ENCODE measurements around the gene HS6ST3. TPM values are rescaled to one million over a fixed set of nuclear protein-coding genes. Genes with fewer than 3 reads are reported as not detected.

The HS6ST3 gene
- total RNA-seq, 4 donors from 2014 or later: 0.08 to 0.47 (median 0.41) TPM

GRCh38 chr13:96661612-96662011 lies 571.7 kb downstream of the HS6ST3 start:
- Histone ChIP-seq H3K9me3 (peaks cover 10% of the 10 kb centered on the region), H3K36me3 (no peaks in the 10 kb centered on the region), H3K27me3 (no peaks in the 10 kb centered on the region), H3K4me1 (no peaks in the 10 kb centered on the region), H3K27ac (no peak overlapping the region), H3K4me3 (no peak overlapping the region)
- no peak for DNase-seq (ENCODE audit: low spot score in 2 of 2)
- 94% methylated on average over 2 of the region's 2 CpGs for WGBS
- no peak for TF ChIP-seq POLR2A (IDR thresholded peaks at IDR 0.05)
- TF ChIP-seq, protein P1, sequence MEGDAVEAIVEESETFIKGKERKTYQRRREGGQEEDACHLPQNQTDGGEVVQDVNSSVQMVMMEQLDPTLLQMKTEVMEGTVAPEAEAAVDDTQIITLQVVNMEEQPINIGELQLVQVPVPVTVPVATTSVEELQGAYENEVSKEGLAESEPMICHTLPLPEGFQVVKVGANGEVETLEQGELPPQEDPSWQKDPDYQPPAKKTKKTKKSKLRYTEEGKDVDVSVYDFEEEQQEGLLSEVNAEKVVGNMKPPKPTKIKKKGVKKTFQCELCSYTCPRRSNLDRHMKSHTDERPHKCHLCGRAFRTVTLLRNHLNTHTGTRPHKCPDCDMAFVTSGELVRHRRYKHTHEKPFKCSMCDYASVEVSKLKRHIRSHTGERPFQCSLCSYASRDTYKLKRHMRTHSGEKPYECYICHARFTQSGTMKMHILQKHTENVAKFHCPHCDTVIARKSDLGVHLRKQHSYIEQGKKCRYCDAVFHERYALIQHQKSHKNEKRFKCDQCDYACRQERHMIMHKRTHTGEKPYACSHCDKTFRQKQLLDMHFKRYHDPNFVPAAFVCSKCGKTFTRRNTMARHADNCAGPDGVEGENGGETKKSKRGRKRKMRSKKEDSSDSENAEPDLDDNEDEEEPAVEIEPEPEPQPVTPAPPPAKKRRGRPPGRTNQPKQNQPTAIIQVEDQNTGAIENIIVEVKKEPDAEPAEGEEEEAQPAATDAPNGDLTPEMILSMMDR (IDR thresholded peaks at IDR 0.05): no peak
- no peak for TF ChIP-seq POLR2AphosphoS5 (IDR thresholded peaks at IDR 0.05)
- TF ChIP-seq EP300 (IDR thresholded peaks at IDR 0.05): no peak

DNA sequence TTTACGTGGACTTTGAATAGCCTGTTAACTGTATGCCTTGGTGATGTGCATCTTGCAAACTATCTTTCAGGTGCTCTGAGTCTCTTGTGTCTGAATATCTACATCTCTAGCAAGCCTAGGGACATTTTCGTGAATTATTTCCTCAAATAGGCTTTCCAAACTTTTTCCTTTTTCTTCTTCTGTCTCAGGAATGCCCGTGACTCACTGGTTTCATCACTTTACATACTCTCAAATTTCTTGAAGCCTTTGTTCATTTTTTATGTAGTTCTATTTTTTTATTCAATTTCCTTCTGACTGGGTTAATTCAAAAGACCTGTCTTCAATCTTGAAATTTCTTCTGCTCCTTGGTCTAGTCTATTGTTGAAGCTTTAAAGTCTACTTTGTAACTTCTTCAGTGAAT lies 572.1 kb downstream of the HS6ST3 start:
- H3K4me1 ChIP-seq: no peaks in the 10 kb centered on the region
- H3K27me3 ChIP-seq: no peaks in the 10 kb centered on the region
- H3K9me3 ChIP-seq: peaks cover 10% of the 10 kb centered on the region
- H3K4me3 ChIP-seq: no peak overlapping the region
- H3K36me3 ChIP-seq: no peaks in the 10 kb centered on the region
- no peak for DNase-seq (ENCODE audit: low spot score in 2 of 2)
- no peak overlapping the region for H3K27ac ChIP-seq
- TF ChIP-seq, protein P1 (IDR thresholded peaks at IDR 0.05): no peak
- TF ChIP-seq POLR2A (IDR thresholded peaks at IDR 0.05): no peak
- TF ChIP-seq EP300 (IDR thresholded peaks at IDR 0.05): no peak
- TF ChIP-seq POLR2AphosphoS5 (IDR thresholded peaks at IDR 0.05): no peak
- WGBS: 83% methylated on average over 3 of the region's 3 CpGs

- no peaks in the 10 kb centered on the region for H3K4me1 ChIP-seq
- no peak for DNase-seq (ENCODE audit: low spot score in 2 of 2)
- H3K27ac ChIP-seq: no peak overlapping the region
- no peaks in the 10 kb centered on the region for H3K36me3 ChIP-seq
- H3K9me3 ChIP-seq: peaks cover 2% of the 10 kb centered on the region
- TF ChIP-seq EP300 (IDR thresholded peaks at IDR 0.05): no peak
- no peak for TF ChIP-seq POLR2A (IDR thresholded peaks at IDR 0.05)
- TF ChIP-seq, protein P1 (IDR thresholded peaks at IDR 0.05): no peak
- TF ChIP-seq POLR2AphosphoS5 (IDR thresholded peaks at IDR 0.05): no peak
- WGBS: 52% methylated on average over 5 of the region's 5 CpGs
- no peaks in the 10 kb centered on the region for H3K27me3 ChIP-seq
- H3K4me3 ChIP-seq: no peak overlapping the region
Observed at GRCh38 chr13:96667294-96668018, 577.5 kb downstream of the HS6ST3 start.

DNA sequence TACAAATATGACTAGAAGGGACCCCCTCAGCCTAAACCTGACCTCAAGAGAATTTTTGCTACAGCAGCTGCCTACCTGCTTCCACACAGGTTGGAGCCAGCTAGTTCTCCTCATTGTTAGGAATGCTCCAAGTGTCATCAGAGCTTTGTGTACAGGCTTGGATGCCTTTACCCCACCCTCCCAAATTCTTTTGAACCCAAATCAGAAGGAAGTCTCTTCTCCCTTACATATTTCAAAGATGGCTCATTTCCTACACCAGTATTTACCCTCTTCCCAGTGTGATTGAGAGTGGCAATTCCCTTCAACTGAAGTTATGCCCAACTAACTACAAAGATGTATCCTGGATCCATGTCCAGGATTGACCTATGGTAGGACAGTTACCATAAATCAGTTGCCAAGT lies 581.2 kb downstream of the HS6ST3 start:
- H3K36me3 ChIP-seq: no peaks in the 10 kb centered on the region
- no peaks in the 10 kb centered on the region for H3K27me3 ChIP-seq
- TF ChIP-seq, protein P1 (IDR thresholded peaks at IDR 0.05): no peak
- TF ChIP-seq POLR2A (IDR thresholded peaks at IDR 0.05): no peak
- no peak for TF ChIP-seq POLR2AphosphoS5 (IDR thresholded peaks at IDR 0.05)
- no peak for TF ChIP-seq EP300 (IDR thresholded peaks at IDR 0.05)
- H3K4me1 ChIP-seq: no peaks in the 10 kb centered on the region
- no peaks in the 10 kb centered on the region for H3K9me3 ChIP-seq
- no peak overlapping the region for H3K4me3 ChIP-seq
- no peak for DNase-seq (ENCODE audit: low spot score in 2 of 2)
- no peak overlapping the region for H3K27ac ChIP-seq

GRCh38 chr13:96672016-96672415 lies 582.1 kb downstream of the HS6ST3 start:
- no peaks in the 10 kb centered on the region for H3K27me3 ChIP-seq
- H3K9me3 ChIP-seq: no peaks in the 10 kb centered on the region
- H3K27ac ChIP-seq: no peak overlapping the region
- no peaks in the 10 kb centered on the region for H3K4me1 ChIP-seq
- DNase-seq (ENCODE audit: low spot score in 2 of 2): no peak
- no peak overlapping the region for H3K4me3 ChIP-seq
- no peaks in the 10 kb centered on the region for H3K36me3 ChIP-seq
- no peak for TF ChIP-seq POLR2AphosphoS5 (IDR thresholded peaks at IDR 0.05)
- TF ChIP-seq EP300 (IDR thresholded peaks at IDR 0.05): no peak
- TF ChIP-seq, protein P1 (IDR thresholded peaks at IDR 0.05): no peak
- no peak for TF ChIP-seq POLR2A (IDR thresholded peaks at IDR 0.05)
